GM19463 (cell line): ENCODE measurements around the gene C3orf22.

Source experiments
- ATAC-seq: cut with Tn5 transposase; IDR thresholded peaks from one replicate; pipeline ENCODE4 v1.9.1; 2021; ENCODE audit warnings: mild to moderate bottlenecking, moderate library complexity; ENCODE audit not compliant: unreplicated experiment

The C3orf22 gene

GRCh38 chr3:126528800-126529541, 29.8 kb downstream of the C3orf22 start:
- ATAC-seq: no peak

GRCh38 chr3:126528419-126528799, 30.3 kb downstream of the C3orf22 start:
- ATAC-seq: no peak

- no peak for ATAC-seq
Observed at GRCh38 chr3:126527455-126528211, 31.1 kb downstream of the C3orf22 start.

- no peak for ATAC-seq
Observed at GRCh38 chr3:126527006-126527405, 31.7 kb downstream of the C3orf22 start.

GRCh38 chr3:126526668-126527005, 32.1 kb downstream of the C3orf22 start:
- ATAC-seq: no peak

GRCh38 chr3:126525853-126526667, 32.7 kb downstream of the C3orf22 start:
- ATAC-seq: no peak

GRCh38 chr3:126525091-126525852, 33.5 kb downstream of the C3orf22 start:
- no peak for ATAC-seq

- no peak for ATAC-seq
Observed at GRCh38 chr3:126524429-126524988, 34.2 kb downstream of the C3orf22 start.

GRCh38 chr3:126523745-126524428, 34.8 kb downstream of the C3orf22 start, which contains the start of gene CHST13:
TSS of gene CHST13 (plus strand) at chr3:126524155. CDS start at chr3:126524333, 178 bp downstream.
- ATAC-seq: no peak

- no peak for ATAC-seq
Observed at GRCh38 chr3:126522363-126522788, 36.4 kb downstream of the C3orf22 start.

- no peak for ATAC-seq
Observed at GRCh38 chr3:126521122-126521891, 37.4 kb downstream of the C3orf22 start.

GRCh38 chr3:126519506-126520455, 39.0 kb downstream of the C3orf22 start:
- no peak for ATAC-seq

GRCh38 chr3:126518779-126519177, 40.0 kb downstream of the C3orf22 start:
- no peak for ATAC-seq

- no peak for ATAC-seq
Observed at GRCh38 chr3:126517986-126518778, 40.5 kb downstream of the C3orf22 start.

- ATAC-seq: no peak
Observed at GRCh38 chr3:126517291-126517951, 41.3 kb downstream of the C3orf22 start, which contains the start of gene UROC1. TSS of gene UROC1 (minus strand) at chr3:126517773. CDS start at chr3:126517719, 54 bp downstream.

GRCh38 chr3:126516936-126517290, 41.8 kb downstream of the C3orf22 start:
- ATAC-seq: no peak
